Lower leg skin (tissue), 3 donors: Measurements from ENCODE around the gene MARS1.

Source experiments
- CTCF ChIP-seq, 3 donors: fragments of 450-650 bp; IDR thresholded peaks; one replicate each; pipeline ENCODE4 v1.5.1; 2016; ENCODE audit warnings: antibody characterized with exemption in 3 of 3, mild to moderate bottlenecking in 3 of 3, moderate library complexity in 2 of 3
- POLR2A ChIP-seq, 2 donors: fragments of 450-650 bp; IDR thresholded peaks; one replicate each; pipeline ENCODE4 v1.6.1; 2016 to 2017; ENCODE audit warnings: antibody characterized with exemption in 2 of 2, mild to moderate bottlenecking in 1 of 2, moderate library complexity in 1 of 2

- TF ChIP-seq CTCF (IDR thresholded peaks at IDR 0.05) (no peak), POLR2A (IDR thresholded peaks at IDR 0.05) (no peak)
These were observed 1.3 kb downstream of the MARS1 start for GRCh38 chr12:57489157-57489641.
